K562 (cell line): Measurements from ENCODE around the gene GPRIN1. TPM values are rescaled to one million over a fixed set of nuclear protein-coding genes. Genes with fewer than 3 reads are reported as not detected.

Source experiments
- ARID3B ChIP-seq: fragments of 250-450 bp; sonication (Bioruptor Pico); IDR thresholded peaks from 2 replicates; pipeline ENCODE4 v1.4.0; 2020; ENCODE audit warnings: borderline replicate concordance
- ATF7 ChIP-seq: fragments of 450-650 bp; IDR thresholded peaks from 2 replicates; pipeline ENCODE4 v1.7.1; 2014; ENCODE audit warnings: mild to moderate bottlenecking, moderate library complexity
- CTCF ChIP-seq, 3 experiments: IDR thresholded peaks in 2 of 3; conservative IDR thresholded peaks in 1 of 3; 2 replicates each; pipeline ENCODE4 v1.5.1; 2011 to 2012; ENCODE audit warnings: low read length in 3 of 3, mild to moderate bottlenecking in 3 of 3, control low read depth in 2 of 3, improper control_type of control experiment in 1 of 3, inconsistent platforms in 1 of 3, low read depth in 1 of 3, mixed read lengths in 1 of 3, moderate library complexity in 1 of 3; ENCODE audit not compliant: insufficient read depth in 2 of 3
- E2F4 ChIP-seq: sonication (generic); formaldehyde crosslinking; IDR thresholded peaks from 2 replicates; pipeline ENCODE4 v1.8.0; 2022; ENCODE audit warnings: mild to moderate bottlenecking, low read depth, missing genetic modification reagents
- E2F6 ChIP-seq, 2 experiments: IDR thresholded peaks; 2 replicates each; pipeline ENCODE4 v1.6.1; 2011; ENCODE audit warnings: borderline replicate concordance in 1 of 2, control low read depth in 1 of 2, low read depth in 1 of 2, low read length in 1 of 2, mild to moderate bottlenecking in 1 of 2, mixed read lengths in 1 of 2, moderate library complexity in 1 of 2; ENCODE audit not compliant: insufficient read depth in 1 of 2, insufficient read length in 1 of 2, poor library complexity in 1 of 2, severe bottlenecking in 1 of 2; ENCODE audit errors: extremely low read depth in 1 of 2
- HMGXB4 ChIP-seq: sonication (generic); formaldehyde crosslinking; IDR thresholded peaks from 2 replicates; pipeline ENCODE4 v1.8.1; 2023; ENCODE audit warnings: mild to moderate bottlenecking, missing genetic modification reagents
- ID3 ChIP-seq, 2 experiments: fragments of 250-450 bp in 1 of 2; fragments of 450-650 bp in 1 of 2; sonication (Bioruptor Pico) in 1 of 2; IDR thresholded peaks; 2 replicates each; pipeline versions ENCODE4 v1.6.1 to v1.8.0; 2016 to 2021; ENCODE audit warnings: mild to moderate bottlenecking in 2 of 2, moderate library complexity in 2 of 2, missing compliant biosample characterization in 1 of 2, missing genetic modification characterization in 1 of 2
- SMARCA5 ChIP-seq: fragments of 450-650 bp; IDR thresholded peaks from 2 replicates; pipeline ENCODE4 v1.6.1; 2016
- TFE3 ChIP-seq: fragments of 450-650 bp; formaldehyde crosslinking; IDR thresholded peaks from 2 replicates; pipeline ENCODE4 v1.4.0; 2020; ENCODE audit warnings: mild to moderate bottlenecking, mixed read lengths
- U2AF1 ChIP-seq: fragments of 200-400 bp; formaldehyde crosslinking; optimal IDR thresholded peaks from 2 replicates; pipeline ENCODE3; 2017; ENCODE audit warnings: mild to moderate bottlenecking, low read depth, low read length, moderate library complexity
- ZNF696 ChIP-seq: fragments of 250-450 bp; sonication (Bioruptor Pico); conservative IDR thresholded peaks from 2 replicates; pipeline ENCODE4 v1.4.0; 2020; ENCODE audit warnings: mild to moderate bottlenecking, moderate library complexity
- polyA plus RNA-seq, 8 experiments: library from polyadenylated mRNA; depleted of rRNA in 4 of 8; stranded (reverse) in 5 of 8; unstranded in 3 of 8; fragments of >200 nt; fragmentation: Nextera tagmentation in 2 of 8; fragmentation: Illumina TruSeq in 1 of 8; extraction: Ambion mirVana in 2 of 8; extraction: Trizol in 1 of 8; gene quantifications; 2 replicates each; pipeline versions ENCODE4 v1.2.1 to v1.2.3, GENCODE V29; 2011 to 2014; ENCODE audit warnings: inconsistent platforms in 1 of 8, missing spikeins in 1 of 8
- total RNA-seq, 7 experiments: library from RNA; depleted of rRNA in 6 of 7; stranded (reverse); fragments of >200 nt in 6 of 7; fragmentation: Illumina TruSeq in 2 of 7; extraction: Trizol in 2 of 7; gene quantifications; 2 replicates each; pipeline versions ENCODE4 v1.2.1 to v1.2.3, GENCODE V29; 2011 to 2021; ENCODE audit warnings: low replicate concordance in 1 of 7

GPRIN1 gene
- total and polyA plus RNA-seq, 9 of the 15 experiments (the other 6 are each of a cell fraction or from before 2014, with no cell fraction given) = 0.15 to 11.6 (median 4.4) TPM

GRCh38 chr5:176578391-176578808 lies 31.6 kb downstream of the GPRIN1 start (continued):
- 0 out of 2 replicates have a peak, but pooled peaks have one; percentile 18 for TF ChIP-seq SMARCA5
- no peak for TF ChIP-seq ATF7
- no peak for TF ChIP-seq ARID3B (CRISPR knock-in tag)
- TF ChIP-seq ZNF696 (CRISPR knock-in tag) = no peak
- peak; percentile 82 for TF ChIP-seq E2F4
- TF ChIP-seq ID3 (CRISPR knock-in tag; IDR thresholded peaks at IDR 0.05) = no peak
- TF ChIP-seq ID3 (tag; IDR thresholded peaks at IDR 0.05) = no peak
- no peak for TF ChIP-seq HMGXB4 (CRISPR knock-in tag)
- TF ChIP-seq CTCF (IDR thresholded peaks at IDR 0.05 in 2 of 3, conservative IDR thresholded peaks at IDR 0.05 in 1 of 3; ENCODE audit: insufficient read depth in 2 of 3, low read depth in 1 of 3, low read length in 3 of 3) = peak; percentile 70 to 88 (median 82)
- peak; percentile 91 to 92 for TF ChIP-seq E2F6 (IDR thresholded peaks at IDR 0.05; ENCODE audit: borderline replicate concordance in 1 of 2, extremely low read depth in 1 of 2, insufficient read depth in 1 of 2, insufficient read length in 1 of 2, low read depth in 1 of 2, low read length in 1 of 2, poor library complexity in 1 of 2, severe bottlenecking in 1 of 2)
- no peak for TF ChIP-seq U2AF1
- TF ChIP-seq TFE3 (CRISPR knock-in tag) = no peak
